ENCODE measurements around the gene NDUFC1.
A peak's percentile ranks its signal among the peaks of the same experiment; 100 is the strongest.

GRCh38 chr4:139295206-139295941, 6.9 kb downstream of the NDUFC1 start:
- TF ChIP-seq EZH2 (IDR thresholded peaks at IDR 0.05; ENCODE audit: low read depth, unreplicated experiment) (no peak), POLR2AphosphoS5 (IDR thresholded peaks at IDR 0.05; ENCODE audit: low read depth) (peak; percentile 64)
